ENCODE measurements around the gene SKP1.

SKP1 gene

DNA sequence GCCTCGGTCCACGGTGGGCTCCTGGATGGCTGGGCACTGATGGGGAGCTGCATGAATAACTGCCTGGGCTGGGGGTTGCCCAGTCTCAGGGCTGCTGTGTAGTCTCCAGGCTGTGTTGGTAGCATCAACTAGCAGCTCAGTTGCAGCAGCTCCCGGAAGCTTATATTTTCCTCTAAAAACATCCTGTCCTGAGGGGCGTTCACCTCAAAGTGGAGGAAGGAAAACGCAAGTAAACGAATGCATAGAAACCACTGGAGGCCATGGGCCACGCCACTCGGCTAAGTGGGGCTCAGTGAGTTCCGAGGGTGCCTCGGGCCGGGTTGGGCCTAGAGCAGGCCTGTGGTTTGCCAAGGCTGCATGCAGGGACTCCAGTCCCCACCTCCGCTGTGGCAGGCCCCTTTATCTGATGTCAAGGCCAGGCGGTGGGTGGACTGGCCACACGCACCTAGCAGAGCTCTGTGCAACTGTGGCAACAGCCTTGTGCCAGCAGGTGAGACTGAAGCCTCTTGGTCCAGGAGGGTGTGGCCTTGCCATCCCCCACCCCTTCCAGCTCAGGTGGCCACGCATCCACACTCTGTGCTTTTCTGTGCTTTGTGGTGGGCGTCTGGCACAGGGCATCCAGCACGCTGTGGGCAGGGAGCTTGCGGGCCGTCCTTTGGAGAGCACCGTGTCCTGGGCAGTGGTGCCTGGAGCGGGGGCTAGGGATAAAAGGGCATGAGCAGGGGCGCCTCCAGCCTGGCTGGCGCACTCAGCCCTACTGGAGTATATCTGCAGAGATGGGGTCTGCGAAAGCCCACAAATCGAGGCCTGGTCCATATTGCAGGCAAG lies 47.1 kb downstream of the SKP1 start:
- Histone ChIP-seq H3K9ac (no peak overlapping the region), H3K27ac (no peak overlapping the region), H3K9me3 (no peaks in the 10 kb centered on the region), H3K4me3 (no peak overlapping the region), H3K4me2 (0 out of 2 replicates have a peak overlapping the region, but pooled peaks have one; percentile 2), H4K20me1 (peaks cover 100% of the 10 kb centered on the region), H3K27me3 (no peaks in the 10 kb centered on the region), H3K4me1 (peaks cover 76% of the 10 kb centered on the region), H3K36me3 (peaks cover 61% of the 10 kb centered on the region)
- no peak for TF ChIP-seq Cebpa-rat (IDR thresholded peaks at IDR 0.05)

DNA sequence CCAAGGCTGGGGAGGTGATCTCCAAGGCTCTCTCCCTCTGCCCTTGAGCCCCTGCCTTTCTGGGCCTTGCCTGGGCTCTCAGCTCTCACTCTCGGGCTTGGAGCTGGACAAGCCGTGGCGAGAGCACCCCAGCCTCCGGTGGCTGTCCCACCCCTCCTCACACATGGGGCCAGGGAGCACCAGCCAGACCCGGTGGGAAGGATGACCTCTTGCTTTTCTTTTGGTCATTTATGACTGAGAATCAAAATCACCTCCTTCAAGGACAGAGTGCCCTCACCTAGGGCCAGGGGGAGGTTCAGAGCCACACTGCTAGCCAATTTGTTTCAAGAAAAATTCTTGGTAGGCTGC lies 48.1 kb downstream of the SKP1 start:
- TF ChIP-seq Cebpa-rat (IDR thresholded peaks at IDR 0.05) = no peak
- Histone ChIP-seq H3K4me1 (peaks cover 76% of the 10 kb centered on the region), H3K9me3 (no peaks in the 10 kb centered on the region), H3K27me3 (no peaks in the 10 kb centered on the region), H3K4me2 (peak overlapping the region; percentile 41; the same call in 1 of the 2 replicates), H3K9ac (no peak overlapping the region), H3K36me3 (peaks cover 51% of the 10 kb centered on the region), H3K4me3 (no peak overlapping the region), H4K20me1 (peaks cover 99% of the 10 kb centered on the region), H3K27ac (no peak overlapping the region)

DNA sequence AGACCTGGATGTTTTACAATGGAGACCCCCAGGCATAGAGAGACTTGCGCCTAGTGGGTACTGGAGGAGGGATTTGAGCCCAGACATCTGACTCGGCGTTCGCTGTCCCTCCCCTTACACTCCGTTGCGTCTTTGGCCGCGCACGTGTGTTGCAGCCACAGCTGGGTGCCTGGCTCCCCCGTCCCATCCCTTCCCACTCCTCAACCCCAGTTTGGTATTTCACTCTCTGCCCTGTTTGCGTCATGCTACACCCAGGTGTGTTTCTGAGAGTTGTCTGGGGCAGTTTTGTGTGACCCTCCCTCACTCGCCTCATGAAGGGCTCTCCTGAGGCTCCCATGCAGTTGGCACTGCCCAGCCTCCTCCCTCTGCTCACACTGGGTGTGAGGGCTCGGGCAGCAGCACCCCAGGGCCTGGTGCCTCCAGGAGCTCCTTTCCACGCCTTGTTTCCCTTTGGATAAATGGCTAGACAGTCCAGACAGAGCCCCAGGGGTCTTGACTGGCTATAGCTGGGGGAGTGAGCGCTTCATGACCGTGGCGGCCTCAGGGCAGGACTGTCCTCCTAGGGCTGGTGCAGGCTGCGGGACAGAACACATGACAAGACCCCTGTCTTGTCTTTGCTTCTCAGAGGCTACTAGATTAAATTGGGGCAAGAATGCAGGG lies 48.6 kb downstream of the SKP1 start:
- Histone ChIP-seq H3K4me1 (peaks cover 76% of the 10 kb centered on the region), H3K27me3 (no peaks in the 10 kb centered on the region), H3K9ac (no peak overlapping the region), H3K4me2 (peak overlapping the region; percentile 41), H3K9me3 (no peaks in the 10 kb centered on the region), H3K27ac (no peak overlapping the region), H4K20me1 (peaks cover 99% of the 10 kb centered on the region), H3K36me3 (peaks cover 46% of the 10 kb centered on the region), H3K4me3 (no peak overlapping the region)
- TF ChIP-seq Cebpa-rat (IDR thresholded peaks at IDR 0.05) = no peak

DNA sequence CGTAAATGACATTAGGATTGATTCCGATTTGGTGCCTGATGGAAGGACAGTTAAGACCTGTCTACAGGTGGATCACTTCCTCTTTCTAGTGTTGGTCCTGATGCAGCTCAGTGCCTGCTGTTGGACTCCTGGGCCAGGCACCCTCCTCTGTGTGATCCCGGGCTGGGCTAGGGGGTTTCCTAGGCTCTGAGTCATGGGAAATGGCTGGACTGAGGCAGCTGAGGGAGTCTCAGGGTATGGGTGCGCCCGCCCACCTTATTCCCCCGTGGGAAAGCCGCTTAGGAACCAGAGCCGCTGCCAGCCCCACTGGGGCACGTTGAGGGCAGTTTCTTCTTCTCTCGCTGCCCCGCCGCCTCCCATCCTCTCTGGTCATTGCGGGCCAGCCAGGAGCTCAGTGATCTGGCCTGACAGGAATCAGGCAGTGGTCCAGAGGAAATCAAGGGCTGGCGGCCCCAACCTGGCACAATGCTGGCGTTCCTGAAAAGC lies 49.3 kb downstream of the SKP1 start:
- Histone ChIP-seq H3K27me3 (0 out of 2 replicates have a peak, but pooled peaks cover 3% of the 10 kb centered on the region), H3K4me1 (peaks cover 76% of the 10 kb centered on the region), H3K27ac (no peak overlapping the region), H3K4me2 (peak overlapping the region; percentile 41), H4K20me1 (peaks cover 99% of the 10 kb centered on the region), H3K9ac (no peak overlapping the region), H3K4me3 (no peak overlapping the region), H3K9me3 (no peaks in the 10 kb centered on the region), H3K36me3 (peaks cover 46% of the 10 kb centered on the region)
- no peak for TF ChIP-seq Cebpa-rat (IDR thresholded peaks at IDR 0.05)

DNA sequence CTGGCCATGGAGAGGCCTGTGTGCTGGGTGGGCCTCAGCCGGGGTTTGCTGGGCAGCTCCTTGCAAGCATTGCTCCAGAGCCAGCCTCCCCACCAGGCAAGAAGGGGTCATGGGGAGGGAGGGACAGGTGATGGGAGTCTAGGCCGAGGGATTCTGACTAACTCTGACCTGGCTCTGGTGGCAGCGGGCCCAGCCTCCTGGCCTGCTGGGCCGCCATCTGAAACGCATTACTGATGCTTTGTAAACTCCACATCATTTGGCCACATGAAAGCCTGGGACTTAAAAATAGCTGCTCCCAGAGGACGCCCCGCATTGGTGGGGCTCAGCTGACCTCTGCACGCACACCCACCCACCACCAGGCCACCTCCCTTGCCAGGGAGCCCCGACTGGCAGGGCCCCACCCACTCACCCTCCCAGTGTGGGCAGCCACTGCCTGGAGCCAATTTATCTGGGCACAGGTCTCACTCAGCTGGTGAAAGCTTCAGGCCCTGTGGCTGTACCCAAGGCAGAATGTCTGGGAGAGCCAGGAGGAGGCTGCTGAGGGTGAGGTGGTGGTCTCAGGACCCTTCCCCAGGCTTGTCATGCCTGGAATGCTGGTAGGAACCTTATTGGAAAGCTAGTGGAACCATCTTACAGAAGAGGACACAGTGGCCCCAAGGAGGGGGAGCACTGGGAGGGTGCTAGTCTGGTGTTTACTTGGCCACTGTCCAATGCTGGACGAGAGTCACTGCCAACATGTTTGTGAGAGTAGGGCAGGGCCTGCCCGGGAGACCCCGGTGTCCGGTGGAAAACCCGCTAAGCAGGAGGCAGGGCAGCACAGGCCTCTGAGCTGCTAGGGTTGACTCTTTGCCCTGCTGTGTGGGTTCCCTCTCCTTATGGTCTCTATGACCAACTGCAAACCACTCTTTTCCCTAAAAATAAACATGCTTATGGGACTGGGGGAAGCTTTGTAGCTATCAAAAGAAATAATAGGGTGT lies 51.4 kb downstream of the SKP1 start:
- peaks cover 27% of the 10 kb centered on the region for H3K36me3 ChIP-seq
- H3K4me3 ChIP-seq = no peak overlapping the region
- peaks cover 18% of the 10 kb centered on the region for H3K27me3 ChIP-seq
- peaks cover 82% of the 10 kb centered on the region for H3K4me1 ChIP-seq
- H3K4me2 ChIP-seq = peak overlapping the region; percentile 94
- H3K27ac ChIP-seq = peak overlapping the region; percentile 66
- H3K9me3 ChIP-seq = no peaks in the 10 kb centered on the region
- no peak overlapping the region for H3K9ac ChIP-seq
- peaks cover 89% of the 10 kb centered on the region for H4K20me1 ChIP-seq
- TF ChIP-seq Cebpa-rat (IDR thresholded peaks at IDR 0.05) = no peak

DNA sequence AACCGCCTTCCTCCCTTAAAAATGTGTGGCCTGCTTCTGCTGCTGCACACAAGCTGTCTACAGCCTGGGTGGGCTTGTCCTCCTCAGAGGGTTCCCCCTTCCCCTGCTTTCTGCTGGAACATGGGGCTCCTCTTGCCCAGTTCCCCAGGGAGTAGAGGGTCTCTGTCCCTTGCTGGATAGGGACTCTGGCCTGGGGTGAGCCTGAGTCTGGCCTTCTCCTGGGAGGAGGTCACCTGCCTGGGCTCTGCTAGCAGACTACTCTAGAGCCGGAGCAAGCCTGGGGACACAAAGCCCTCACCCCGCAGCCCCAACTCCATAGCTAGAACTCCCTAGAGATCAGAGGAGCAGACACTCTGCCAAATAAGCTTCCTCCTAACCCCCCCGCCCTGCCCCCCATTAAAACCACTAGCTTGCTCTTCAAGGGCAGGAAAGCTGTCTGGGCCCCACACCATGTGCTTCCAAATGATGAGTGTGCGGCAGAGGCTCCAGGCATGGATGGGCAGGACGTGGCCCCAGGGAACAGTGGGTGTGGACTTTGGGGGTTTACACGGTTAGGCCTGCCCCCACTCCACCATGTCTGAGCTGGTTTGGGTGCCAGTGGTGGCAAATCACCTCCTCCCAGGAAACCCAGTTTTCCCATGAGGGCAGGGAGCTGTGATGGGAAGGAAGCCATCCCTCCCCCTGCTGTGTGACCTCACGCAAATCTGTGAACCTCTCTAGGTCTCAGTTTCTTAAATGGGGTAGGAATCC lies 52.3 kb downstream of the SKP1 start:
- H3K4me1 ChIP-seq = peaks cover 83% of the 10 kb centered on the region
- peaks cover 19% of the 10 kb centered on the region for H3K36me3 ChIP-seq
- no peak for TF ChIP-seq Cebpa-rat (IDR thresholded peaks at IDR 0.05)
- H3K4me2 ChIP-seq = peak overlapping the region; percentile 94
- no peak overlapping the region for H3K4me3 ChIP-seq
- peaks cover 25% of the 10 kb centered on the region for H3K27me3 ChIP-seq
- H3K9me3 ChIP-seq = no peaks in the 10 kb centered on the region
- peaks cover 89% of the 10 kb centered on the region for H4K20me1 ChIP-seq
- no peak overlapping the region for H3K9ac ChIP-seq
- peak overlapping the region; percentile 66 for H3K27ac ChIP-seq

DNA sequence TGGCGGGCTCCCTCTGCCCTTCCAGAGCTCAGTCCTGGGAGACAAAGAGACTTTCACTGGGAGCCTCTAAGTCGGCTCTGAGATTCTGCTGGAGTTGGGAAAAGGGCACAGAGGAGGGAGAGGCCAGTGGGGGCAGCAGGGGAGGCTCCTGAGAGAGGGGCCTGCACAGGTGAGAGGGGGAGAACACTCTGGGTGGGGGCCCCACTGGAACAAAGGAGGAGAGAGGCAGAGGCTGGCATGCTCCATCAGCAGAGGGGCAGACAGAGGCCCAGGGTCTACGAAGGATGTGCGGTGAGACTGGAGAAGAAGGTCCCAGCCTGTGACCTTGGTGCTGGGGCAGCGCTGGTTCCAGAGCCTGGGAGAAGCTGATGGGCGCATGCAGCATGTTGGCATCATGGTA lies 53.4 kb downstream of the SKP1 start:
- H3K4me1 ChIP-seq = peaks cover 79% of the 10 kb centered on the region
- no peaks in the 10 kb centered on the region for H3K9me3 ChIP-seq
- H3K27ac ChIP-seq = peak overlapping the region; percentile 45; the same call in 1 of the 2 replicates
- H3K4me2 ChIP-seq = peak overlapping the region; percentile 94
- H4K20me1 ChIP-seq = peaks cover 85% of the 10 kb centered on the region
- no peak for TF ChIP-seq Cebpa-rat (IDR thresholded peaks at IDR 0.05)
- H3K36me3 ChIP-seq = peaks cover 8% of the 10 kb centered on the region; the same call in 1 of the 2 replicates
- no peak overlapping the region for H3K9ac ChIP-seq
- H3K27me3 ChIP-seq = peaks cover 36% of the 10 kb centered on the region
- H3K4me3 ChIP-seq = no peak overlapping the region

DNA sequence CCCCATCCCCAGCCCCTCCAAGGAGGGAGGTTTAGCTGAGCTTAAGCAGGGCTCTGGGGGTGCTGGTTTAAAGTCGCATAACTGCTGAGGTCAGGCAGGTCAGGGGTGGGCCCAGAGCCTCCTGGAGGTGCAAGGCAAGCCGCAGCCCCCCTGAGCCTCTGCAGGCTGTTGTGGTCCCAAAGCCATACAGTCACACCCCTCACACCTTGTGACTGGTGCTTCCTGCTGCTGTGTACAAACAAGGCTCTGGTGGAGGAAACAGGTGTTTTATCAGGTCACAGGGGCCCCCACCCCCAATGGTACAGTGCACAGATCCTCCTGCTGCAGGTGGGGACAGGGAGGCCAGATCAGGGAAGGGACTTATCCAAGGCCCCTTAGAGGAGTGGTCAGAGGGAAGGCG lies 54.2 kb downstream of the SKP1 start:
- Histone ChIP-seq H3K9ac (0 out of 2 replicates have a peak overlapping the region, but pooled peaks have one; percentile 9), H3K27me3 (peaks cover 44% of the 10 kb centered on the region), H4K20me1 (peaks cover 85% of the 10 kb centered on the region), H3K27ac (no peak overlapping the region), H3K4me2 (peak overlapping the region; percentile 94), H3K9me3 (no peaks in the 10 kb centered on the region), H3K4me3 (no peak overlapping the region), H3K36me3 (peaks cover 2% of the 10 kb centered on the region; the same call in 1 of the 2 replicates), H3K4me1 (peaks cover 71% of the 10 kb centered on the region)
- no peak for TF ChIP-seq Cebpa-rat (IDR thresholded peaks at IDR 0.05)
